Thyroid gland (tissue), 4 donors: ENCODE data around the gene ARL3.

Experiments
- CTCF ChIP-seq, 6 experiments: fragments of 200-600 bp in 3 of 6; fragments of 450-650 bp in 3 of 6; sonication (generic) in 3 of 6; IDR thresholded peaks; one replicate each; pipeline ENCODE4 v1.5.1; 2016 to 2019; ENCODE audit warnings: antibody characterized with exemption in 6 of 6, mild to moderate bottlenecking in 2 of 6, inconsistent platforms in 1 of 6, moderate library complexity in 1 of 6
- POLR2A ChIP-seq, 2 donors: fragments of 450-650 bp; IDR thresholded peaks; one replicate each; pipeline ENCODE4 v1.6.1; 2017; ENCODE audit warnings: antibody characterized with exemption in 2 of 2, mild to moderate bottlenecking in 2 of 2, moderate library complexity in 1 of 2

- TF ChIP-seq CTCF (IDR thresholded peaks at IDR 0.05) = no peak
- TF ChIP-seq POLR2A (IDR thresholded peaks at IDR 0.05) = no peak
These were observed 7.8 kb upstream of the ARL3 start for GRCh38 chr10:102721954-102722353.
